HG03565 (cell line): ENCODE data around the gene GPR137.

Source experiments
- ATAC-seq: cut with Tn5 transposase; IDR thresholded peaks from one replicate; pipeline ENCODE4 v1.9.1; 2021; ENCODE audit warnings: mild to moderate bottlenecking, moderate library complexity; ENCODE audit not compliant: unreplicated experiment

Gene GPR137

GRCh38 chr11:64249038-64249437, 36.6 kb upstream of the GPR137 start:
- ATAC-seq: no peak

- no peak for ATAC-seq
Measured at GRCh38 chr11:64249563-64250414, 35.9 kb upstream of the GPR137 start.

- no peak for ATAC-seq
Measured at GRCh38 chr11:64250415-64251015, 35.1 kb upstream of the GPR137 start.

- ATAC-seq: no peak
Measured at GRCh38 chr11:64251016-64251752, 34.5 kb upstream of the GPR137 start, which contains the start of gene PLCB3. Gene PLCB3, plus strand, starts transcription at chr11:64251530. Its CDS starts 120 bp downstream, at chr11:64251650.

GRCh38 chr11:64251753-64252002, 34.0 kb upstream of the GPR137 start:
- no peak for ATAC-seq

GRCh38 chr11:64252003-64252872, 33.4 kb upstream of the GPR137 start:
- ATAC-seq: no peak

- ATAC-seq: no peak
Measured at GRCh38 chr11:64253043-64253442, 32.6 kb upstream of the GPR137 start.

GRCh38 chr11:64253481-64253880, 32.2 kb upstream of the GPR137 start:
- ATAC-seq: no peak

- ATAC-seq: no peak
Measured at GRCh38 chr11:64254326-64254725, 31.3 kb upstream of the GPR137 start.

- no peak for ATAC-seq
Measured at GRCh38 chr11:64255135-64256128, 30.2 kb upstream of the GPR137 start.

GRCh38 chr11:64256300-64256699, 29.3 kb upstream of the GPR137 start:
- ATAC-seq: no peak

- no peak for ATAC-seq
Measured at GRCh38 chr11:64258356-64258755, 27.3 kb upstream of the GPR137 start.

GRCh38 chr11:64258946-64259532, 26.6 kb upstream of the GPR137 start:
- ATAC-seq: no peak

- ATAC-seq: no peak
Measured at GRCh38 chr11:64259533-64260067, 26.0 kb upstream of the GPR137 start.

- ATAC-seq: no peak
Measured at GRCh38 chr11:64260147-64260708, 25.4 kb upstream of the GPR137 start.

GRCh38 chr11:64261556-64262080, 24.0 kb upstream of the GPR137 start:
- ATAC-seq: no peak

- ATAC-seq: no peak
Measured at GRCh38 chr11:64262271-64263002, 23.2 kb upstream of the GPR137 start.
